Astrocyte of the spinal cord (primary cell): ENCODE measurements around the gene BFSP2.

ENCODE experiments used
- DNase-seq: peaks from one replicate; pipeline ENCODE4 v3.0.0; 2011; ENCODE audit warnings: low read depth, low spot score
- H3K4me3 ChIP-seq: 2 replicates; pipeline ENCODE4 v1.5.1; 2011; ENCODE audit warnings: low read depth, mild to moderate bottlenecking, low read length, moderate library complexity
- CTCF ChIP-seq: IDR thresholded peaks from 2 replicates; pipeline ENCODE4 v1.5.1; 2012; ENCODE audit warnings: low read depth, mild to moderate bottlenecking, low read length, inconsistent platforms
- in situ Hi-C: cut with HindIII; loops from 2 replicates; pipeline ENCODE4 v1.10.0; 2017; ENCODE audit warnings: low sequenced_read_pairs

Gene BFSP2

DNA sequence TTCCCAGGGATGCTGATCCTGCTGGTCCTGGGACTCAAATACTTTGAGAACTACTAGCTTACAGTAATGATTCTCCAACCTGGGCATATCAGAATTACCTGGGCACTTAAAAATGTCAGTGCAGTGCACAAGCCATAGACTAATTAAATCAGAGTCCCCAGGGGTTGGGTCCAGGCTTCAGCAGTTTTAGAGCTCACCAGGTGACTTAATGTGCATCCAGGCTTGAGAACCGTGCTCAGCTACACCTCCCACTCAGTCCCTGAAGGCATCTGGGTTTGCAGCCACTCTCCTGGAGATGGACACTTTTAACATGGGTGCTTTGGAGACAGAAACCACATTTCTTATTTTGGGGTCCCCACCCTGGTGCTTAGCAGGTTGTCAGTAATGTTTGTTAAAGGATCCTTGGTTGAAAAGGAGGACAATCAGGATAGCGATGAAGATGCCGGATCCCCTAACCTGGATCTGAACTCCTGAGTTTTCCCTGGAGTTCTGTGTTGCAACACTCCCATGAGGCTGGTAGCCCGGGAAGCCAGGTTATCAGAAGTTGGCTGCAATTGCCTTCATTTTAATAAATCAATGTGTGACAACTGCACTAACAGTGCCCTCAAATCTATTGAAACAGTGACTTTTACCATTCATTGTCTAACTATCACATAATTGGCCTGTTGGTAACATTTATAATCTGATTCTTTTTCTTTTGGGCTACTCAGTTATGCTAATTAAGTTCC is 48.1 kb downstream of the BFSP2 start:
- TF ChIP-seq CTCF: no peak
- in situ Hi-C loops: no loop called here
- no peak overlapping the region for H3K4me3 ChIP-seq
- DNase-seq: no peak

- in situ Hi-C loops: no loop called here
- no peak for DNase-seq
Observed at GRCh38 chr3:133448478-133449122, 48.7 kb downstream of the BFSP2 start.

DNA sequence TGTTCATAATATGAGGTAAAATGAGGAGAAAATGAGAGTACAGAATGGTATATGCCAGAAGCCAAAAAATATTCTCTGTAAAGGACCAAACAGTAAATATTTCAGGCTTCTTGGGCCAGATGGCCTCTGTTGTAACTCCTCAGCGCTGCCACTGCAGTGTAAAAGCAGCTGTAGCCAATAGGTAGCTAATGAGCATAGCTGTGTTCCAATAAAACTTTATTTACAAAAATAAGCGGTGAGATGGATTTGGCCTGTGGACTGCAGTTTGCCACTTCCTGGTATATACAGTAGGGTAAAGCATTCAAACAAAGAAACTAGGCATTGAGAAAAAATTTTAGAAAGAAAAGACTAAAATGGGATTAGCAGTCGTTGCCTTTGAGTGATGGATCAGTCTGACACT is 51.5 kb downstream of the BFSP2 start:
- H3K4me3 ChIP-seq: no peak overlapping the region
- no peak for TF ChIP-seq CTCF

More at GRCh38 chr3:133448478-133449122, 48.7 kb downstream of the BFSP2 start:
- no peak overlapping the region for H3K4me3 ChIP-seq
- no peak for TF ChIP-seq CTCF

DNA sequence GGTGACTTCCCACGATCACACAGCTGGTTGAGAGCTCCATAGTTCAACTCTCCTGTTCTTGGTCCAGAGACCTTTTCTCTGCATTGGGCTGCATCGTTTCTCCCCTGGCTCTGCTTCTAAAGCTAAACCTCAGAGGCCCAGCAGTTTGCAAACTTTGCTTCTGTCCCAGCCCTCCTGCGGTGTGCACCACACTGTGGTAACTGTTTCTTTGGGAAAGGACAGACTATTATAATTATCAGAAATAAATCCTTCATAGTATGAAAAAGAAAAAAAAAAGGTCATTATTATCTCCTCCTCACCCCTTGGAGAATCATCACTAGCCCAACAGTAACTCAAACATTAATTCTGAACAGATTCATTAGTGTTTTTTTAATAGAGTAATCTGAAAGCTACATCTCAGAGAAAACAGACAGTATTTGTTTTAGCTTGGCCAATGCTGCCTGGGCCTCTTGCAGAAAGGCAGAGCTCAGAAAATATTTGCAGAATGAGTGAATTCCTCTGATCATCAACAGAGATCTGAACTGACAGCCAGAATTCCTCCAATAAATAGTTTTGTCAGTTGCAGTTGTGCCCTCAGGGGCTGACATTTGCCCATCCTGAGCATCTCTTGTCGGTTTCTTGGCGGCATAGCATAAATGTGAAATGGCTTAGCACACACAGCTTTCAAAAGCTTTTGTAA is 52.9 kb downstream of the BFSP2 start:
- peak; percentile 17 for DNase-seq
- H3K4me3 ChIP-seq: no peak overlapping the region
- in situ Hi-C loops: no loop called here
- TF ChIP-seq CTCF: no peak

More for the DNA sequence above, 51.5 kb downstream of the BFSP2 start:
- in situ Hi-C loops: no loop called here
- DNase-seq: no peak

- no peak overlapping the region for H3K4me3 ChIP-seq
- no peak for DNase-seq
- in situ Hi-C loops: no loop called here
- no peak for TF ChIP-seq CTCF
Observed at GRCh38 chr3:133453383-133453782, 53.5 kb downstream of the BFSP2 start.

GRCh38 chr3:133455281-133455680 is 55.4 kb downstream of the BFSP2 start:
- TF ChIP-seq CTCF: no peak
- DNase-seq: no peak
- H3K4me3 ChIP-seq: no peak overlapping the region
- in situ Hi-C loops: no loop called here
